A549 (cell line): ENCODE measurements around the gene NDRG2. TPM values are rescaled to one million over a fixed set of nuclear protein-coding genes. Genes with fewer than 3 reads are reported as not detected.
A peak's percentile ranks its signal among the peaks of the same experiment; 100 is the strongest.

Experiments
- ATAC-seq, 2 experiments: fragments of 200-7000 bp in 1 of 2; fragments of >200 bp in 1 of 2; cut with Nextera tagmentation in 1 of 2; cut with Tn5 transposase in 1 of 2; 3 replicates each; pipeline versions ENCODE4 v1.8.0 to v1.9.1; 2018 to 2020; ENCODE audit warnings: mild to moderate bottlenecking in 1 of 2, moderate library complexity in 1 of 2
- CTCF ChIA-PET: fragments of 300-600 bp; sonication (Branson Sonifier 250); formaldehyde crosslinking; extraction: SDS; loops from one replicate; lab custom pipeline; 2021; ENCODE audit warnings: antibody characterized with exemption, inconsistent platforms; lab: Yijun Ruan, JAX
- POLR2A ChIA-PET: fragments of 350-600 bp; formaldehyde crosslinking; extraction: SDS; loops from one replicate; lab custom pipeline; 2021; ENCODE audit warnings: antibody characterized with exemption, inconsistent platforms; lab: Yijun Ruan, JAX
- DNase-seq, 2 experiments: peaks; one replicate each; pipeline versions ENCODE4 v3.0.0 to v3.0.0-alpha.2; 2011 to 2016; ENCODE audit warnings: low read depth in 1 of 2, low spot score in 1 of 2
- FAIRE-seq: peaks from 2 replicates; lab custom pipeline; 2011; peaks lifted over from hg19 to GRCh38; lab: Jason Lieb, UNC
- H3K27ac ChIP-seq, 2 experiments: fragments of >200 bp; sonication (Bioruptor Twin); formaldehyde crosslinking; 3 replicates each; pipeline ENCODE4 v1.5.1; 2016 to 2017
- H3K4me1 ChIP-seq: fragments of >200 bp; sonication (Bioruptor Twin); formaldehyde crosslinking; 3 replicates; pipeline ENCODE4 v1.6.1; 2016
- H3K4me2 ChIP-seq: fragments of >200 bp; sonication (Bioruptor Twin); formaldehyde crosslinking; 3 replicates; pipeline ENCODE4 v1.6.1; 2016
- H3K4me3 ChIP-seq: fragments of >200 bp; sonication (Bioruptor Twin); formaldehyde crosslinking; 3 replicates; pipeline ENCODE4 v1.5.1; 2016
- H3K9me3 ChIP-seq: fragments of >200 bp; sonication (Bioruptor Twin); formaldehyde crosslinking; 3 replicates; pipeline ENCODE4 v1.6.1; 2016
- CBX8 ChIP-seq: fragments of 200-600 bp; sonication (generic); IDR thresholded peaks from 2 replicates; pipeline ENCODE4 v1.6.1; 2016
- CEBPB ChIP-seq, 2 experiments: fragments of >200 bp in 1 of 2; sonication (Bioruptor Twin) in 1 of 2; formaldehyde crosslinking in 1 of 2; IDR thresholded peaks; 2 replicates each; pipeline ENCODE4 v1.6.1; 2012 to 2016
- CHD2 ChIP-seq: fragments of 150-350 bp; IDR thresholded peaks from 2 replicates; pipeline ENCODE4 v1.6.1; 2014; ENCODE audit warnings: low read length; ENCODE audit not compliant: partially characterized antibody
- EHF ChIP-seq: fragments of 250-450 bp; sonication (Bioruptor Pico); IDR thresholded peaks from 2 replicates; pipeline ENCODE4 v1.5.0; 2020; ENCODE audit warnings: mild to moderate bottlenecking
- ESRRA ChIP-seq: fragments of 150-350 bp; IDR thresholded peaks from 2 replicates; pipeline ENCODE4 v1.6.1; 2014; ENCODE audit warnings: mild to moderate bottlenecking, low read length, borderline replicate concordance
- FOSL2 ChIP-seq, 2 experiments: fragments of 450-650 bp in 1 of 2; fragments of >200 bp in 1 of 2; sonication (Bioruptor Twin) in 1 of 2; formaldehyde crosslinking; IDR thresholded peaks; 2 replicates each; pipeline versions ENCODE4 v1.5.0 to v1.6.1; 2016 to 2020; ENCODE audit warnings: mild to moderate bottlenecking in 1 of 2, moderate library complexity in 1 of 2
- FOXS1 ChIP-seq: fragments of 250-450 bp; sonication (Bioruptor Pico); IDR thresholded peaks from 2 replicates; pipeline ENCODE4 v1.5.0; 2020; ENCODE audit warnings: mild to moderate bottlenecking, moderate library complexity
- HOXB5 ChIP-seq: fragments of 250-450 bp; sonication (Bioruptor Pico); IDR thresholded peaks from 2 replicates; pipeline ENCODE4 v1.5.0; 2020; ENCODE audit warnings: mild to moderate bottlenecking, moderate library complexity
- JUN ChIP-seq, 2 experiments: fragments of >200 bp; sonication (Bioruptor Twin); formaldehyde crosslinking; IDR thresholded peaks; 2 replicates in 1 of 2; 3 replicates in 1 of 2; pipeline ENCODE4 v1.6.1; 2016 to 2017
- KDM5A ChIP-seq: fragments of 200-600 bp; sonication (generic); IDR thresholded peaks from 2 replicates; pipeline ENCODE4 v1.6.1; 2016; ENCODE audit warnings: antibody characterized with exemption, mild to moderate bottlenecking
- MAFK ChIP-seq: fragments of 450-650 bp; IDR thresholded peaks from 2 replicates; pipeline ENCODE4 v1.6.1; 2014; ENCODE audit not compliant: partially characterized antibody
- NPAS2 ChIP-seq: fragments of 250-450 bp; sonication (Bioruptor Pico); IDR thresholded peaks from 2 replicates; pipeline ENCODE4 v1.8.0; 2022; ENCODE audit warnings: mild to moderate bottlenecking, moderate library complexity, borderline replicate concordance
- POLR2A ChIP-seq: IDR thresholded peaks from 2 replicates; pipeline ENCODE4 v1.6.1; 2012; ENCODE audit warnings: mild to moderate bottlenecking, low read length
- RAD21 ChIP-seq, 2 experiments: fragments of >200 bp in 1 of 2; sonication (Bioruptor Twin) in 1 of 2; formaldehyde crosslinking in 1 of 2; IDR thresholded peaks in 1 of 2; conservative IDR thresholded peaks in 1 of 2; 2 replicates in 1 of 2; 3 replicates in 1 of 2; pipeline ENCODE4 v1.6.1; 2012 to 2018; ENCODE audit warnings: inconsistent platforms in 1 of 2
- RCOR1 ChIP-seq: fragments of 150-350 bp; IDR thresholded peaks from 2 replicates; pipeline ENCODE4 v1.6.1; 2014; ENCODE audit warnings: antibody characterized with exemption, low read length, low read depth
- RNF2 ChIP-seq: fragments of 200-600 bp; sonication (generic); IDR thresholded peaks from 2 replicates; pipeline ENCODE4 v1.6.1; 2016; ENCODE audit warnings: low read depth, mild to moderate bottlenecking, antibody characterized with exemption, moderate library complexity, borderline replicate concordance
- SMC3 ChIP-seq: fragments of >200 bp; sonication (Bioruptor Twin); formaldehyde crosslinking; IDR thresholded peaks from 3 replicates; pipeline ENCODE4 v1.6.1; 2018; ENCODE audit warnings: inconsistent platforms
- TP53 ChIP-seq: fragments of 250-450 bp; sonication (Bioruptor Pico); IDR thresholded peaks from 2 replicates; pipeline ENCODE4 v1.5.0; 2021; ENCODE audit warnings: mild to moderate bottlenecking, moderate library complexity
- ZFP36 ChIP-seq: fragments of 450-650 bp; IDR thresholded peaks from 2 replicates; pipeline ENCODE4 v1.6.1; 2014; ENCODE audit warnings: borderline replicate concordance; ENCODE audit not compliant: partially characterized antibody
- ZNF302 ChIP-seq: fragments of 250-450 bp; sonication (Bioruptor Pico); IDR thresholded peaks from 2 replicates; pipeline ENCODE4 v1.9.0; 2021; ENCODE audit warnings: inconsistent platforms, mild to moderate bottlenecking, moderate library complexity
- ZSCAN20 ChIP-seq: fragments of 250-450 bp; sonication (Bioruptor Pico); IDR thresholded peaks from 2 replicates; pipeline ENCODE4 v1.8.0; 2022; ENCODE audit warnings: mild to moderate bottlenecking, moderate library complexity
- WGBS: methylation state at CpG from one replicate; pipeline ENCODE4 v1.1.6; 2017; ENCODE audit errors: missing lambda C conversion rate; 5-methylcytosine and 5-hydroxymethylcytosine counted together
- polyA plus RNA-seq, 4 experiments: library from polyadenylated mRNA; depleted of rRNA in 3 of 4; stranded (reverse); fragments of >200 nt; fragmentation: RNase III in 1 of 4; extraction: RNeasy Plus Mini Kit Qiagen cat#74134 plus additional on column Dnase treatment in 1 of 4; gene quantifications; 2 replicates in 3 of 4; 3 replicates in 1 of 4; pipeline ENCODE4 v1.2.3, GENCODE V29; 2011 to 2017
- TF ChIP-seq, protein P1 (sequence below): IDR thresholded peaks from 2 replicates; pipeline ENCODE4 v1.6.1; 2012; ENCODE audit warnings: low read depth, borderline replicate concordance
- TF ChIP-seq, protein P2 (sequence below): fragments of 250-450 bp; sonication (Bioruptor Pico); IDR thresholded peaks from 2 replicates; pipeline ENCODE4 v1.5.0; 2020; ENCODE audit warnings: low read depth, mild to moderate bottlenecking, moderate library complexity
- TF ChIP-seq, protein P3 (sequence below): IDR thresholded peaks from 2 replicates; pipeline ENCODE4 v1.6.1; 2012
- TF ChIP-seq, protein P4 (sequence below): fragments of >200 bp; sonication (Bioruptor Twin); formaldehyde crosslinking; IDR thresholded peaks from 2 replicates; pipeline ENCODE4 v1.6.1; 2016
- TF ChIP-seq, protein P5 (sequence below): IDR thresholded peaks from 2 replicates; pipeline ENCODE4 v1.6.1; 2012

Gene NDRG2
- polyA plus RNA-seq, 2 of the 4 experiments (the other 2 are of a cell fraction), result 4.7 to 6.8 TPM

DNA sequence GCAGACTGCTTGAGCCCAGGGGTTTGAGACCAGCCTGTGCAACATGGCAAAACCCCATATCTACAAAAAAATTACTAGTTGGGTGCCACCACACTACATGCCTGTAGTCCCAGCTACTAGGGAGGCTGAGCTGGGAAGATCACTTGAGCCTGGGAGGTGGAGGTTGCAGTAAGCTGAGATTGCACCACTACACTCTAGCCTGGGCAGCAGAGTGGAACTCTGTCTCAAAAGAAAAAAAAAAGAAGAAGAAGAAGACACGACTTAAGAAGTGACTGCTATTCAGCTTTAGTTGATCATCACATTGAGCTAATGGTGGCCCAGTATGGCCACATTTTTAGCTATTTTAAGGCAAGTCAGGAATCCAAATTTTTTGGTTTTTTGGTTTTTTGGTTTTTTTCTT, 44.0 kb downstream of the NDRG2 start:
- TF ChIP-seq ZSCAN20 (CRISPR knock-in tag), result no peak
- FAIRE-seq, result no peak
- Histone ChIP-seq H3K4me3 (no peak overlapping the region), H3K4me2 (no peak overlapping the region), H3K9me3 (no peaks in the 10 kb centered on the region), H3K27ac (no peak overlapping the region), H3K4me1 (peaks cover 9% of the 10 kb centered on the region; the same call in 1 of the 3 replicates)
- CTCF ChIA-PET, result interaction anchor here (0.6 to 17.7 kb wide), 5 partner anchors 9 to 576 kb away, joined by 3 to 186 read pairs (median 3); no protein-coding TSS in a partner anchor
- POLR2A ChIA-PET, result interaction anchor here (1.4 kb wide), 1 partner anchor 10 kb away, joined by 7 read pairs; no protein-coding TSS in a partner anchor
- no peak for ATAC-seq
- no peak for DNase-seq
- WGBS, result 72% methylated on average over 1 of the region's 1 CpG

DNA sequence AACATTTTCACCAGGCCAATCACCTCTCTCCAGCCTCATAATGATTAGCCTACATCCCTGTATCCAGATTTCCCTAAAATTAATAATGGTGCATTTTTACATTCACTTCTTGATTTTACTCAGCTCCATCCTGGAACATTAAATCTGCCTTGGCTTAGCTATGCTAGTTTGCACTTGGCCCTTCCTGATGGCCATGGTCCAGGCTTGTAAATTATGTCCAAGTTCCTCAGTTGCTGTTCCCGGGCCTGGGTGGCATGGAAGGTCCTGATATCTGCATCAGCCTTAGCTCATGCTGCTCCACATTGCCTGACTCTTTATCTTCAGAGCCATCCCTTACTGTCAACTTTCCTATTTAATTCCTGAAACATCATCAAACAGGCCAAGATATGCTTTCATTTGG, 46.2 kb downstream of the NDRG2 start:
- 39% methylated on average over 1 of the region's 1 CpG for WGBS
- H3K4me1 ChIP-seq, result peaks cover 20% of the 10 kb centered on the region; the same call in 2 of the 3 replicates
- no peak for FAIRE-seq
- H3K27ac ChIP-seq, result no peak overlapping the region
- H3K4me2 ChIP-seq, result no peak overlapping the region
- CTCF ChIA-PET, result interaction anchor here (0.8 to 1.3 kb wide), 2 partner anchors 105 to 125 kb away, joined by 3 read pairs; no protein-coding TSS in a partner anchor
- H3K4me3 ChIP-seq, result no peak overlapping the region
- TF ChIP-seq EHF (CRISPR knock-in tag) (no peak), ZFP36 (no peak), ESRRA (no peak), MAFK (no peak)
- TF ChIP-seq, protein P1, sequence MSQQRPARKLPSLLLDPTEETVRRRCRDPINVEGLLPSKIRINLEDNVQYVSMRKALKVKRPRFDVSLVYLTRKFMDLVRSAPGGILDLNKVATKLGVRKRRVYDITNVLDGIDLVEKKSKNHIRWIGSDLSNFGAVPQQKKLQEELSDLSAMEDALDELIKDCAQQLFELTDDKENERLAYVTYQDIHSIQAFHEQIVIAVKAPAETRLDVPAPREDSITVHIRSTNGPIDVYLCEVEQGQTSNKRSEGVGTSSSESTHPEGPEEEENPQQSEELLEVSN, result no peak
- POLR2A ChIA-PET, result no interaction called here
- no peak for DNase-seq
- no peaks in the 10 kb centered on the region for H3K9me3 ChIP-seq
- ATAC-seq, result no peak

DNA sequence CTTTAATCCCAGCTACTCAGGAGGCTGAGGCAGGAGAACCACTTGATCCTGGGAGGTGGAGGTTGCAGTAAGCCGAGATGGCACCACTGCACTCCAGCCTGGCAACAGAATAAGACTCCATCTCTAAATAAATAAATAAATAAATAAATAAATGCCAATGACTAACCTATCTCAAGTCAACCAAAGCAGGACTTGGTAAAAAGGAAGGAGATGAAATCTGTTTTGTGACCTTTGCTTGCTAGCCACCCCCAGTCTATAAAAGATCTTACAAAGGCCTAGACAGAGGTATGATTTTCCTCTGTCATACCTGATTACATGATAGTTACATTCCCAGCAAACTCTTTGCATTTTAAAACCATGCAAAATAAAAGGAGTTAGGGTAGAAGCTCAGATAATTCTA, 48.6 kb downstream of the NDRG2 start:
- 83% methylated on average over 1 of the region's 1 CpG for WGBS
- ATAC-seq (no peak), DNase-seq (no peak), FAIRE-seq (no peak)
- ChIA-PET CTCF (interaction anchor here (0.9 to 7.2 kb wide), 4 partner anchors 64 to 127 kb away, joined by 3 to 67 read pairs (median 4); no protein-coding TSS in a partner anchor), POLR2A (no interaction called here)
- Histone ChIP-seq H3K4me1 (peaks cover 24% of the 10 kb centered on the region), H3K9me3 (no peaks in the 10 kb centered on the region), H3K4me3 (no peak overlapping the region), H3K27ac (no peak overlapping the region; a peak in 1 of 6 replicates), H3K4me2 (no peak overlapping the region)
- no peak for TF ChIP-seq ESRRA
- no peak for TF ChIP-seq SMC3
- TF ChIP-seq EHF (CRISPR knock-in tag), result no peak
- TF ChIP-seq RNF2, result no peak
- TF ChIP-seq, protein P2, sequence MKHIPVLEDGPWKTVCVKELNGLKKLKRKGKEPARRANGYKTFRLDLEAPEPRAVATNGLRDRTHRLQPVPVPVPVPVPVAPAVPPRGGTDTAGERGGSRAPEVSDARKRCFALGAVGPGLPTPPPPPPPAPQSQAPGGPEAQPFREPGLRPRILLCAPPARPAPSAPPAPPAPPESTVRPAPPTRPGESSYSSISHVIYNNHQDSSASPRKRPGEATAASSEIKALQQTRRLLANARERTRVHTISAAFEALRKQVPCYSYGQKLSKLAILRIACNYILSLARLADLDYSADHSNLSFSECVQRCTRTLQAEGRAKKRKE (CRISPR knock-in tag), result no peak

DNA sequence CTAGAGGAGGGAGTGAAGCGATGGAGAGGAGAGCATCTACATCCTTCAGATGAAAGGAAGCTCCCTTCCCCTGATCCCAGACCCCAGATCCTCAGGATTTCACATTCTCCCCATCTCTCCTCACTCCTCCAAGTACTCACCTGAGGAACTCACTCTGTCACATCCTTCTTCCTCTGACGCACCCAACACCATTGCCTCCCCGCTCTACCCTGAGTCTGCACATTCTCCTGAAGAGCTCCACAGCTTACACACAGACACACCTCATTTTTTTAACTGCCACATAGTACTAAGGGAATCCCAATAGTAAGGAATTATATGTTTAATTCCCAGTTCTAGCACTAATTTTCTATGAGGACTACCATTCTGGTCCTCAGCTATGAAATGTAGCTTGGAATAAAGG, 51.4 kb downstream of the NDRG2 start:
- ATAC-seq, result no peak
- no peak for DNase-seq
- Histone ChIP-seq H3K4me1 (peaks cover 27% of the 10 kb centered on the region), H3K4me3 (no peak overlapping the region), H3K4me2 (no peak overlapping the region), H3K27ac (peak overlapping the region in 1 of 2 experiments; percentile 24; a peak in 2 of 6 replicates), H3K9me3 (no peaks in the 10 kb centered on the region)
- 96% methylated on average over 3 of the region's 3 CpGs for WGBS
- ChIA-PET POLR2A (no interaction called here), CTCF (interaction anchor here (0.6 to 7.2 kb wide), 13 partner anchors 12 to 283 kb away, joined by 3 to 186 read pairs (median 9); partner anchors contain the start of gene METTL17)
- FAIRE-seq, result no peak
- TF ChIP-seq, protein P3, sequence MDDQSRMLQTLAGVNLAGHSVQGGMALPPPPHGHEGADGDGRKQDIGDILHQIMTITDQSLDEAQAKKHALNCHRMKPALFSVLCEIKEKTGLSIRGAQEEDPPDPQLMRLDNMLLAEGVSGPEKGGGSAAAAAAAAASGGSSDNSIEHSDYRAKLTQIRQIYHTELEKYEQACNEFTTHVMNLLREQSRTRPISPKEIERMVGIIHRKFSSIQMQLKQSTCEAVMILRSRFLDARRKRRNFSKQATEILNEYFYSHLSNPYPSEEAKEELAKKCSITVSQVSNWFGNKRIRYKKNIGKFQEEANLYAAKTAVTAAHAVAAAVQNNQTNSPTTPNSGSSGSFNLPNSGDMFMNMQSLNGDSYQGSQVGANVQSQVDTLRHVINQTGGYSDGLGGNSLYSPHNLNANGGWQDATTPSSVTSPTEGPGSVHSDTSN, result no peak
- no peak for TF ChIP-seq RAD21 (conservative IDR thresholded peaks at IDR 0.05 in 1 of 2, IDR thresholded peaks at IDR 0.05 in 1 of 2)
- TF ChIP-seq ZNF302 (CRISPR knock-in tag), result no peak
- TF ChIP-seq KDM5A, result no peak
- TF ChIP-seq HOXB5, result no peak
- no peak for TF ChIP-seq CEBPB (IDR thresholded peaks at IDR 0.05)
- TF ChIP-seq CBX8, result no peak
- no peak for TF ChIP-seq POLR2A
- no peak for TF ChIP-seq CHD2
- TF ChIP-seq FOXS1, result no peak
- no peak for TF ChIP-seq FOSL2 (IDR thresholded peaks at IDR 0.05)
- no peak for TF ChIP-seq FOSL2 (CRISPR knock-in tag; IDR thresholded peaks at IDR 0.05)
- no peak for TF ChIP-seq RCOR1
- TF ChIP-seq, protein P4, sequence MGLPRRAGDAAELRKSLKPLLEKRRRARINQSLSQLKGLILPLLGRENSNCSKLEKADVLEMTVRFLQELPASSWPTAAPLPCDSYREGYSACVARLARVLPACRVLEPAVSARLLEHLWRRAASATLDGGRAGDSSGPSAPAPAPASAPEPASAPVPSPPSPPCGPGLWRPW, result no peak
- TF ChIP-seq TP53 (CRISPR knock-in tag), result no peak
- TF ChIP-seq, protein P5, sequence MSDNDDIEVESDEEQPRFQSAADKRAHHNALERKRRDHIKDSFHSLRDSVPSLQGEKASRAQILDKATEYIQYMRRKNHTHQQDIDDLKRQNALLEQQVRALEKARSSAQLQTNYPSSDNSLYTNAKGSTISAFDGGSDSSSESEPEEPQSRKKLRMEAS, result no peak
- TF ChIP-seq JUN (IDR thresholded peaks at IDR 0.05), result no peak
- TF ChIP-seq NPAS2 (CRISPR knock-in tag), result no peak
